Karpas-422 (cell line): Measurements from ENCODE around the gene APP. TPM values are rescaled to one million over a fixed set of nuclear protein-coding genes. Genes with fewer than 3 reads are reported as not detected.

Source experiments
- DNase-seq: peaks from one replicate; pipeline ENCODE4 v3.0.0-alpha.2; 2015
- H2AFZ ChIP-seq: fragments of 200-600 bp; sonication (generic); 2 replicates; pipeline ENCODE4 v1.6.1; 2014; ENCODE audit warnings: antibody characterized with exemption, low read length, mixed read lengths
- H3K27ac ChIP-seq: fragments of 200-600 bp; sonication (generic); 2 replicates; pipeline ENCODE4 v1.5.1; 2014; ENCODE audit warnings: mild to moderate bottlenecking, low read length, moderate library complexity
- H3K27me3 ChIP-seq: fragments of 200-600 bp; sonication (generic); 2 replicates; pipeline ENCODE4 v1.6.1; 2014; ENCODE audit warnings: low read length, mixed read lengths
- H3K36me3 ChIP-seq: fragments of 200-600 bp; sonication (generic); 2 replicates; pipeline ENCODE4 v1.6.1; 2014; ENCODE audit warnings: low read length, mixed read lengths; ENCODE audit not compliant: insufficient read depth
- H3K4me1 ChIP-seq: fragments of 200-600 bp; sonication (generic); 2 replicates; pipeline ENCODE4 v1.6.1; 2014; ENCODE audit warnings: mild to moderate bottlenecking, low read length, mixed read lengths
- H3K4me2 ChIP-seq: fragments of 200-600 bp; sonication (generic); 2 replicates; pipeline ENCODE4 v1.6.1; 2014; ENCODE audit warnings: low read length, low read depth, mild to moderate bottlenecking; ENCODE audit not compliant: poor library complexity, severe bottlenecking
- H3K4me3 ChIP-seq: fragments of 200-600 bp; sonication (generic); 2 replicates; pipeline ENCODE4 v1.5.1; 2014; ENCODE audit warnings: mild to moderate bottlenecking, antibody characterized with exemption, low read length, mixed read lengths
- H3K79me2 ChIP-seq: fragments of 200-600 bp; sonication (generic); 2 replicates; pipeline ENCODE4 v1.6.1; 2014; ENCODE audit warnings: mild to moderate bottlenecking, low read length, mixed read lengths
- H3K9ac ChIP-seq: fragments of 200-600 bp; sonication (generic); 2 replicates; pipeline ENCODE4 v1.6.0; 2014; ENCODE audit warnings: low read length
- H3K9me2 ChIP-seq: fragments of 200-600 bp; sonication (generic), shearing (Covaris generic); replicated peaks from 2 replicates; pipeline ENCODE4 v1.6.0; 2014; ENCODE audit warnings: mild to moderate bottlenecking, low read length, moderate library complexity; ENCODE audit not compliant: insufficient read depth
- H3K9me3 ChIP-seq: fragments of 300-700, 200-600 bp; sonication (generic); 2 replicates; pipeline ENCODE4 v1.6.1; 2014; ENCODE audit warnings: low read length, mixed read lengths
- H4K20me1 ChIP-seq: fragments of 200-600 bp; sonication (generic); 2 replicates; pipeline ENCODE4 v1.6.1; 2014; ENCODE audit warnings: mild to moderate bottlenecking, antibody characterized with exemption, low read length, low read depth; ENCODE audit not compliant: insufficient read depth
- total RNA-seq: library from RNA; depleted of rRNA; stranded (reverse); fragments of >200 nt; shearing (Covaris generic); gene quantifications from 2 replicates; pipeline ENCODE4 v1.2.3, GENCODE V29; 2014; ENCODE audit warnings: low replicate concordance

APP gene
- total RNA-seq, 1 experiment from 2014 or later = not detected

DNA sequence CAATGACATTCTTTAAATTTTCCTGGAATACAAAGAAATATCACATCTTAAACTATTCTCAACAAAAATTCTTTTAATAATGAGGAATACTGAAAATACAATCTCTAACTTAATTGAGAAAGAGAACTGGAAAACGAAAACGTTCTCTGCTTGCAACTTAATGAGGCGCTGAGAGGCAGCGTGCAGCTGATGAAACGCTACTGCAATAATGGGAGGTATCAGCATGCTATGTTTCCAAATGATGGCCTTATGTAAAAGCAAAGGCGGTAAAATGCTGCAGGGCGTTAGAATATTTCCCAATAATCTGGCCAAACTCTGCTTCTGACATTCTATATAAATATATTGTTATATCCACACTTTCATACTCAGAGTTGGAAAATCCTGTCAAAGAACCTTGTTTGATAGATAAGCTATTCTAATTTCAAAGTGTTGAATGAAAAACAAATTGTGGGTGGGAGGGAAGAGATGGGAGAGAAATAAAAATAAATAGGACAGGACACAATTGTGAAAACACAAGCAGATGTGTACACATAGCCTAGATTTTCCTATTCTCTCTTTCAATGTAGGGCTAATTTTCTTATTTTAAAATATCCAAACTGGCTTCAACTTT, 70.9 kb downstream of the APP start:
- H3K4me3 ChIP-seq = no peak overlapping the region
- no peak for DNase-seq
- no peaks in the 10 kb centered on the region for H4K20me1 ChIP-seq
- no peak overlapping the region for H3K4me2 ChIP-seq
- no peaks in the 10 kb centered on the region for H3K9me2 ChIP-seq
- H3K27me3 ChIP-seq = no peaks in the 10 kb centered on the region
- H3K36me3 ChIP-seq = no peaks in the 10 kb centered on the region
- H3K9ac ChIP-seq = no peak overlapping the region
- H3K4me1 ChIP-seq = no peaks in the 10 kb centered on the region
- H3K27ac ChIP-seq = no peak overlapping the region
- no peaks in the 10 kb centered on the region for H3K79me2 ChIP-seq
- no peak overlapping the region for H2AFZ ChIP-seq
- H3K9me3 ChIP-seq = peaks cover 5% of the 10 kb centered on the region

DNA sequence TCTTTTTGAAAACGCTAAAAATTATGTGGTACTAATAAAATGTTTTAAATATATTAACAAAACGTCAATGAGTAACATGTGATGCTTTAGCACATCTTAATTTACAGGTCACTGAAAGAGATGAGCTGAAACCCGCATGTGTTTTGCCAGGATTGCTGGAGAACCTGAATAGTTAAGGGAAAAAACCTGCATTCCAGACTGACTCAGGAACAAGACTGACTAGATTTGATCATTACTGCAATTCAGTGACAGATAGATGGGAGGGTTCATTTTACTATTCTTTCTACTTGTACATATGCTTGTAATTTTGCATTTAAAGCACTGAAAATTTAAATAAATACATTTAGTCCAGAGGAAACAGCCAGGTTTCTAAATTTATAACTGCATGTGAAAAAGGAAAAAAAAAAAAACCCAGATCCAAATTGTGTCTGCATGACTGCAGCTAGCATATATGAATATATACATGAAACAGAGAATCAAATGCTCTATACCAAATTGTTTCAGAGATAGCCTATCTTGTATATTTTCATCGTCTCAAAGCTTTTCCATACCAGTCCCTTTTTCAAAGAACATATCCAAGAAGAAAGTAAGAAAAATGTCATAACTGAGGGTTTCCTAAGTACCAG, 71.7 kb downstream of the APP start:
- DNase-seq = no peak
- Histone ChIP-seq H2AFZ (no peak overlapping the region), H3K27me3 (no peaks in the 10 kb centered on the region), H3K9me3 (peaks cover 4% of the 10 kb centered on the region), H3K79me2 (no peaks in the 10 kb centered on the region), H3K4me2 (no peak overlapping the region), H3K4me1 (no peaks in the 10 kb centered on the region), H4K20me1 (no peaks in the 10 kb centered on the region), H3K36me3 (no peaks in the 10 kb centered on the region), H3K4me3 (no peak overlapping the region), H3K27ac (no peak overlapping the region), H3K9me2 (no peaks in the 10 kb centered on the region), H3K9ac (no peak overlapping the region)

DNA sequence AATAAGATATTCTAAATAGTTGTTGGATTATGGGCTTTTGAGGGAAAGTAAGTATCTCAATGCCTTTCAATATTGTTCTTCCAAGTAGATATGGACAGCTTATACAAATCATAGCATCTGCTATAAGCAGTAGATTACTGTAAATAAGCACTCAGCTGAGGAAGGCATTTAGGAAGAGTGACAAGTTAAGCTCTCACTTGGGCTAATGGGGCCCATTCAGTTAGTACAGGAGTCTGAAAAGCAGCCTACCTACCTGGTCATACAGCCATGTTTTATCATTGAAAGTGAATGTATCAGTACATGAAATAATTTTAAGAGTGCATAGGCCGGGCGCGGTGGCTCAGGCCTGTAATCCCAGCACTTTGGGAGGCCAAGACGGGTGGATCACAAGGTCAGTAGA, 73.1 kb downstream of the APP start:
- Histone ChIP-seq H3K9me2 (no peaks in the 10 kb centered on the region), H3K27ac (no peak overlapping the region), H3K9me3 (peaks cover 3% of the 10 kb centered on the region; the same call in 1 of the 2 replicates), H2AFZ (no peak overlapping the region), H3K9ac (no peak overlapping the region), H3K4me2 (no peak overlapping the region), H3K36me3 (no peaks in the 10 kb centered on the region), H3K4me1 (no peaks in the 10 kb centered on the region), H3K27me3 (no peaks in the 10 kb centered on the region), H3K4me3 (no peak overlapping the region), H3K79me2 (no peaks in the 10 kb centered on the region), H4K20me1 (no peaks in the 10 kb centered on the region)
- no peak for DNase-seq

DNA sequence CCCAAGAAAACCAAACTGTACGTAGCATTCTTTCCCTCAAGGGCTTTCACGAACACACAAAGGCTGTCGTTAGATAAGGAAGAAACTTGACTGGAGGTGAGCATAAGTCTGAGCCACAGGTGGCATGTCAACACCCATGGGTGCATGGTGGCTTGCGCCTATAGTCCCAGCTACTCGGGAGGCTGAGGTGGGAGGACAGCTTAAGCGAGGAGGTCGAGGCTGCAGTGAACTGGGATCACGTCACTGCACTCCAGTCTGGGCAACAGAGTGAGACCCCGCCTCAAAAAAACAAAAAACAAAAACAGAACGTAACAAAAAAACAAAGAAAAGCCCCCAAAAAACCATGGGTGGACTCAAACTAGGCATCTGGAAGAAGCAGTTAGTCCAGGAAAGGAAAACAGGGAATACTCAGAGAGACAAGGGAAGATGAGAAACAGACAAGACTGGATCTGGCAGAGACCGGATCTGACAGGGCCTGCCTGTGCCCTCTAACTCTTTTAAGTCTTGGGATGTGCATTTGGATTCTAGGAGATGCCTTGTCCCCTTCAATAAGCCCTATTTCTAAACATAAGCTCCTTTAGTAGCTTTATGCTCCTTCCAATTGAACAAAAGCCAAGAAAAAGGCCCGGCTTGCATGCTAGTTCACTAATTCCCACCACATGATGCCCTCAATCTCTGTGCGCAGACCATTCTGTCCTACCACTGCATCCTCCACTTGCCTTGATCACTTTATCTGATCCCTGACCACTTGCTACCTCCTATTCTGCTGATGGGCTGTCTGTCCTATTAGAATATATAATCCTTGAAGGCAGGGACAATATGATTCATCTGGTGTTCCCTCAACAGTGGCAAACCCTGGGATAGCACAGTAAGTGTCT, 73.8 kb downstream of the APP start:
- no peak overlapping the region for H3K4me3 ChIP-seq
- no peaks in the 10 kb centered on the region for H3K36me3 ChIP-seq
- H4K20me1 ChIP-seq = no peaks in the 10 kb centered on the region
- H3K9ac ChIP-seq = no peak overlapping the region
- H3K9me2 ChIP-seq = no peaks in the 10 kb centered on the region
- H2AFZ ChIP-seq = no peak overlapping the region
- H3K9me3 ChIP-seq = peaks cover 3% of the 10 kb centered on the region; the same call in 1 of the 2 replicates
- H3K4me2 ChIP-seq = no peak overlapping the region
- H3K27me3 ChIP-seq = no peaks in the 10 kb centered on the region
- H3K27ac ChIP-seq = no peak overlapping the region
- no peak for DNase-seq
- no peaks in the 10 kb centered on the region for H3K79me2 ChIP-seq
- H3K4me1 ChIP-seq = no peaks in the 10 kb centered on the region

DNA sequence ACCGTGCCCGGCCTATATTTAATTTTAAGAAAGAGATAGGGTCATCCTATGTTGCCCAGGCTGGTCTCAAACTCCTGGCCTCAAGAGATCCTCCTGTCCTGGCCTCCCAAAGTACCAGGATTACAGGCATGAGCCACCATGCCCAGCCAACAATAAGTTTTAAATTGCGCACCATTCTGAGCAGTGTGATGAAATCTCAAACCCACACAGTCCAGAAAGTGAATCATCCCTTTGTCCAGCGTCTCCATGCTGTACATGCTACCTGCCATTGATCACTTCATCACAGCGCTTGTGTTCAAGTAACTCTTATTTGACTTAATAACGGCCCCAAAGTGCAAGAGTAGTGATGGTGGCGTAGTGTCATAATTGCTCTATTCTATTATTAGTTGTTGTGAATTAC, 75.4 kb downstream of the APP start:
- no peak for DNase-seq
- H3K27me3 ChIP-seq = no peaks in the 10 kb centered on the region
- no peak overlapping the region for H3K9ac ChIP-seq
- H3K27ac ChIP-seq = no peak overlapping the region
- H2AFZ ChIP-seq = no peak overlapping the region
- H3K4me3 ChIP-seq = no peak overlapping the region
- H4K20me1 ChIP-seq = no peaks in the 10 kb centered on the region
- no peaks in the 10 kb centered on the region for H3K79me2 ChIP-seq
- no peaks in the 10 kb centered on the region for H3K9me2 ChIP-seq
- H3K36me3 ChIP-seq = no peaks in the 10 kb centered on the region
- no peak overlapping the region for H3K4me2 ChIP-seq
- no peaks in the 10 kb centered on the region for H3K4me1 ChIP-seq
- peaks cover 4% of the 10 kb centered on the region; the same call in 1 of the 2 replicates for H3K9me3 ChIP-seq

DNA sequence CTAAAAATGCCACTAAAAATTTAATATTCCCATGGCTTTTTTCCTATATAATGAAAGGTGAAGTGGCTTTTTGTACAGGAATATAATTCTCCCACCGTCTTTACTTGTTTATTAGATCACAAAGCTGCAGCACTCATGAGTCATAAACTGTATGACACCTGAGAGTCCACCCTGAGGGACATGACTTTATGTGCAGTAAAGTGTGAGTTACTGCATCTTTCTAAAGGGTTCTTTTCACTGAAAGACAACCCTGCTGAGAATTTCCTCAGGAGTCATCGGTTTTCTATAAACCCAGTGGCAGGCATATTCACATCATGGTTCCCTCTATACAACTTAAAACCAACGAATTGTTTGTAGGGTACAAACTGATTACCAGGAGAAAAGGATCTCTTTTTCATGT, 77.4 kb downstream of the APP start:
- H3K79me2 ChIP-seq = no peaks in the 10 kb centered on the region
- H3K9ac ChIP-seq = no peak overlapping the region

DNA sequence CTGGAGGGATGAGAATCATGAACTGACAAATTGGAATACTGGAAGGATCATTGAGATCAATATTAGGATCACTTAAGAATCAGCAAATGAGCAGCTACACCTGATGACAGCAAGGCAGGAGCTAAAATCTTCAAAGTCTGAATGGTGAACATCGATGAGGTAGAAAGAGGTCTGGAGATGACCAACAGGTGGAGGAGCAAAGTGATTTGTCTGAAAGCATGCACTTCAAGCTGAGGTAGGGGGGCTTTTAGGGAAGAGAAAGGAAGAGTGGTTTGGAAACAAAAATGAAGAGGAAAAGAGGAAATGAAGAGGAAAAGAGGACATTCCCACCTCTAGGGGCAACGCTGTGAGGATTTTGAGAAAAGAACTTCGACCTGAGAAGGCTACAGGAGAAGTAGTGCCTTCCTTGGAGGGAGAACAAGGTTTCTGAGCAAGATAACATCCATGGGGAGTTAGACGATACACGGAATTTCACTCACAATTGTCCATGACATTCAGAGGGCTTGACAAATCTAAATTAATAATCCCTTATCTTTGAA, 79.0 kb downstream of the APP start:
- H3K79me2 ChIP-seq = no peaks in the 10 kb centered on the region
- no peaks in the 10 kb centered on the region for H3K27me3 ChIP-seq
- no peaks in the 10 kb centered on the region for H3K4me1 ChIP-seq
- no peak overlapping the region for H2AFZ ChIP-seq
- peaks cover 10% of the 10 kb centered on the region for H3K9me3 ChIP-seq
- H3K36me3 ChIP-seq = no peaks in the 10 kb centered on the region
- H3K4me2 ChIP-seq = no peak overlapping the region
- H3K27ac ChIP-seq = no peak overlapping the region
- DNase-seq = no peak
- H3K9me2 ChIP-seq = no peaks in the 10 kb centered on the region
- no peaks in the 10 kb centered on the region for H4K20me1 ChIP-seq
- H3K9ac ChIP-seq = no peak overlapping the region
- H3K4me3 ChIP-seq = no peak overlapping the region

More for the DNA sequence above, 77.4 kb downstream of the APP start:
- Histone ChIP-seq H3K4me3 (no peak overlapping the region), H3K4me1 (no peaks in the 10 kb centered on the region), H3K9me3 (peaks cover 10% of the 10 kb centered on the region; the same call in 1 of the 2 replicates), H3K27ac (no peak overlapping the region), H3K4me2 (no peak overlapping the region), H2AFZ (no peak overlapping the region), H3K9me2 (no peaks in the 10 kb centered on the region), H4K20me1 (no peaks in the 10 kb centered on the region), H3K27me3 (no peaks in the 10 kb centered on the region), H3K36me3 (no peaks in the 10 kb centered on the region)
- no peak for DNase-seq

DNA sequence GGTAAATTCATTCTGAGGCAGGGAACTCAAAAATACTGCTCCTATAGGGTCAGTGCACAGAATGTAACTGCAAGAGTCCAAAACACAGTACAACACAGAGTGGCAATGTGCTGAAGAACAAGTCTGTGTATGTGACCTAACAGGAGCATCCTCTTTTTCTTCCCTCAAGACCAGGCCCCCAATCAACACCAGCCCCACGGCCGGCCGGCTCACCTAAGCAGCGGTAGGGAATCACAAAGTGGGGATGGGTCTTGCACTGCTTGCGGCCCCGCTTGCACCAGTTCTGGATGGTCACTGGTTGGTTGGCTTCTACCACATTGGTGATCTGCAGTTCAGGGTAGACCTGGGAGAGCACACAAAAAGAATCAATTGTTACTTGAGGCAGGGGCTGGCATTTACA, 80.8 kb downstream of the APP start:
- Histone ChIP-seq H3K4me3 (no peak overlapping the region), H3K79me2 (no peaks in the 10 kb centered on the region), H3K9me3 (peaks cover 13% of the 10 kb centered on the region), H3K36me3 (no peaks in the 10 kb centered on the region), H2AFZ (no peak overlapping the region), H3K4me2 (no peak overlapping the region), H3K27me3 (no peaks in the 10 kb centered on the region), H3K9ac (no peak overlapping the region), H3K9me2 (no peaks in the 10 kb centered on the region), H3K27ac (no peak overlapping the region), H4K20me1 (no peaks in the 10 kb centered on the region), H3K4me1 (no peaks in the 10 kb centered on the region)
- DNase-seq = no peak
